Type B pancreatic cell (in vitro differentiated cells): ENCODE results near the gene B3GALT5. TPM values are rescaled to one million over a fixed set of nuclear protein-coding genes. Genes with fewer than 3 reads are reported as not detected.

Experiments
- DNase-seq: peaks from one replicate; pipeline ENCODE4 v3.0.0; 2021; ENCODE audit warnings: mixed read lengths; ENCODE audit not compliant: unreplicated experiment; ENCODE audit errors: extremely low spot score
- H3K27ac Mint-ChIP-seq: 2 replicates; pipeline ENCODE4 v1.8.0; 2021; ENCODE audit warnings: mild to moderate bottlenecking, mixed read lengths
- H3K27me3 Mint-ChIP-seq: 2 replicates; pipeline ENCODE4 v1.8.0; 2021; ENCODE audit warnings: mixed read lengths
- H3K36me3 Mint-ChIP-seq: 2 replicates; pipeline ENCODE4 v1.8.0; 2021; ENCODE audit warnings: mixed read lengths
- H3K4me1 Mint-ChIP-seq: one replicate; pipeline ENCODE4 v1.8.0; 2021; ENCODE audit warnings: mixed read lengths; ENCODE audit not compliant: unreplicated experiment
- H3K4me3 Mint-ChIP-seq: 2 replicates; pipeline ENCODE4 v1.8.0; 2021; ENCODE audit warnings: mild to moderate bottlenecking, mixed read lengths
- H3K9me3 Mint-ChIP-seq: 2 replicates; pipeline ENCODE4 v1.8.0; 2021; ENCODE audit warnings: mixed read lengths
- total RNA-seq: library from RNA; stranded (reverse); gene quantifications from 2 replicates; pipeline ENCODE4 v1.2.1, GENCODE V29; 2021; ENCODE audit warnings: low replicate concordance
- TF ChIP-seq, protein P1 (sequence below): fragments of 200-600 bp; sonication (generic); conservative IDR thresholded peaks from 2 replicates; pipeline ENCODE4 v1.5.0; 2021; ENCODE audit warnings: antibody characterized with exemption, mild to moderate bottlenecking

The B3GALT5 gene
- total RNA-seq, 1 donor from 2014 or later, result 14.2 TPM

DNA sequence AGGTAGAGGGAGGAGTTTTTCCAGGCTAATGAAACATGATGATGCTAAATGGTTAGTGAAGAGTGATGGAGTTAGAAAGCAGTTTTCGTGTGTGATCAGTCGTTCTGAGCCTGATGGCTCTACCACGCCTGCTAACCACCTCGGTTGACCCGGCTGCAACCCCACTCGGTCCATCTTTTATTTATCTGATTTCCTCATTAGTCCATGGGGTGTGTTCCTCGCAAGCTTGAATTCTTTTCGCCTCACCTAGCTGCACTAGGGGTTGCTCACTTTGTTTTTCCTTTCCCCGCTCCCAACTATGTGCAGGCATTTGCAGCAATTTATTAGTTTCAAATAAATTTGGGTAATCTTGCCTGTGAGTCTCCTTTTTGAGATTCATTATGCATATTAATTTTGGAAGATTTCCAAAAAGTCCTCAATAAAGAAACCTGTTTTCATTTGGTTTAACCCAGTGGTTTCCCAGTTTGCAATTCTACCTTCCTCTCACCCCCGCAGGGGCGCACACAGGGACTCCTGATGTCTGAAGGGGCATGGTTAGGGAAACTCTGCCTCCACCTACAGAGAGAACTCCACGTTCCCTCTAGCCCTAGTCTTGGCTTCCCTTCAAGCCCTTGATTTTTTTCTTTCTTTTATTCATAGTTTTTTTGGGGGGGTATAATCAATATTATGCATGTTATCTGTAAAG lies 12.6 kb downstream of the B3GALT5 start:
- peak overlapping the region; percentile 91 for H3K27ac Mint-ChIP-seq
- no peaks in the 10 kb centered on the region for H3K4me1 Mint-ChIP-seq

DNA sequence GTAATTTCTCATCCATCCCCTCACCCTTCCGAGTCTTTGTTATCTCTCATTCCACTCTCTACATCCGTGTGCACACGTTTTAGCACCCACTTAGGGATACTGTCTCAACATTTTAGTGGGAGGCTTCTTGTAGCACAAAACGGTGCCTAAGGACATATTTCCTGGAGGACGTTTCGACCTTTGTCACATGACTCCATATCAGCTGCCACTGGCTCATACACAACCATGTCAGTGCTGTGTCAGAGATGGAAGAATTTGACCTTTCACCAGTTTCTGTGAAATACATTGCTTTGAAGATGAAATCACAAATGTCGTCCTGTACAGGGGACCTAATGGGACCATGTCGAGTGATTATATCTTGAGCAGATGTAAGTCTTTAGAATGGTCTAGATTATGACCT lies 15.6 kb downstream of the B3GALT5 start:
- Mint-ChIP-seq H3K36me3 (peaks cover 17% of the 10 kb centered on the region), H3K9me3 (peaks cover 5% of the 10 kb centered on the region)
- TF ChIP-seq, protein P1, sequence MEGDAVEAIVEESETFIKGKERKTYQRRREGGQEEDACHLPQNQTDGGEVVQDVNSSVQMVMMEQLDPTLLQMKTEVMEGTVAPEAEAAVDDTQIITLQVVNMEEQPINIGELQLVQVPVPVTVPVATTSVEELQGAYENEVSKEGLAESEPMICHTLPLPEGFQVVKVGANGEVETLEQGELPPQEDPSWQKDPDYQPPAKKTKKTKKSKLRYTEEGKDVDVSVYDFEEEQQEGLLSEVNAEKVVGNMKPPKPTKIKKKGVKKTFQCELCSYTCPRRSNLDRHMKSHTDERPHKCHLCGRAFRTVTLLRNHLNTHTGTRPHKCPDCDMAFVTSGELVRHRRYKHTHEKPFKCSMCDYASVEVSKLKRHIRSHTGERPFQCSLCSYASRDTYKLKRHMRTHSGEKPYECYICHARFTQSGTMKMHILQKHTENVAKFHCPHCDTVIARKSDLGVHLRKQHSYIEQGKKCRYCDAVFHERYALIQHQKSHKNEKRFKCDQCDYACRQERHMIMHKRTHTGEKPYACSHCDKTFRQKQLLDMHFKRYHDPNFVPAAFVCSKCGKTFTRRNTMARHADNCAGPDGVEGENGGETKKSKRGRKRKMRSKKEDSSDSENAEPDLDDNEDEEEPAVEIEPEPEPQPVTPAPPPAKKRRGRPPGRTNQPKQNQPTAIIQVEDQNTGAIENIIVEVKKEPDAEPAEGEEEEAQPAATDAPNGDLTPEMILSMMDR, result no peak

More for the DNA sequence above, 12.6 kb downstream of the B3GALT5 start:
- Mint-ChIP-seq H3K9me3 (peaks cover 5% of the 10 kb centered on the region), H3K36me3 (peaks cover 17% of the 10 kb centered on the region), H3K4me3 (peak overlapping the region; percentile 14), H3K27me3 (no peaks in the 10 kb centered on the region)
- no peak for DNase-seq
- TF ChIP-seq, protein P1, result no peak

DNA sequence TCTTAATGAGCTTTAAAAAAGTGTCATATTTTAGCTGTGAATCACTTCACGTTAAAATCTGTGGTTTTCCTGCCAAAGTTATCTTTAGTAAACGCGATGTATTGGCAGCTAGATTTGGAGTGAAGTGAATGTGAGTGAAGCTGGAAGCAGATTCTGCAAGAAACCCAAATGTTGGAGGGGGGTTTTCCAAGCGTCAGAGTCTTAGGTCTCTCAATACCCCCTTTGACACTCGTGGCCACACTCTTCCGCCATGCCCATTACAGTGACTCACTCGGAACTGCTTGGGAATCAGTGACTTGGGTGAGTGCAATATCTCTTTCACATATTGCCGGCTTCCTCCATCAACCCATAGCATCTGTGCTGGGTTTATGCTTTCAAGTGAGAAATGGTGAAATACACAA lies 17.5 kb downstream of the B3GALT5 start:
- TF ChIP-seq, protein P1, result no peak
- Mint-ChIP-seq H3K36me3 (peaks cover 12% of the 10 kb centered on the region), H3K9me3 (no peaks in the 10 kb centered on the region), H3K27me3 (no peaks in the 10 kb centered on the region), H3K4me3 (no peak overlapping the region), H3K27ac (no peak overlapping the region), H3K4me1 (peaks cover 24% of the 10 kb centered on the region)
- no peak for DNase-seq

More for the DNA sequence above, 15.6 kb downstream of the B3GALT5 start:
- H3K27ac Mint-ChIP-seq, result peak overlapping the region; percentile 48
- no peak for DNase-seq
- H3K4me3 Mint-ChIP-seq, result no peak overlapping the region
- no peaks in the 10 kb centered on the region for H3K27me3 Mint-ChIP-seq
- peaks cover 17% of the 10 kb centered on the region for H3K4me1 Mint-ChIP-seq

DNA sequence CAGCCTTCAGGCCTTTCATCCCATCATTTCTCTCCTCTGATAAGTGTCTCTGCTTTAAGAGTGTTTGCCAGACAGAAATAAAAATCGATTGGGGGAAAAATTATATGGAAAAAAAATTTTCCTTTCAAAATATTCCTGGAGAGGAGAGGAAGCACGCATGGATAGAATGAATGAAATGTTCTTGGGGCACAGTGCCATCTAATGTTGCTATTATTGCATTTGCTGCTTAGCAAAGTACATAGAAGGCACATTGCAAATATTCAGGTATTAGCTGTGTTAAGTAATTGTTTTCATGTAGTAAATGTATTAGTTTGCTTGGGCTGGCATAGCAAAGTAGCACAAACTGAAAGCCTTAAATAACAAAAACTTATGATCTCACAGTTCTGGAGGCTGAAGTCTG lies 18.1 kb downstream of the B3GALT5 start:
- H3K4me1 Mint-ChIP-seq, result peaks cover 24% of the 10 kb centered on the region
- TF ChIP-seq, protein P1, result no peak
- H3K27ac Mint-ChIP-seq, result no peak overlapping the region
- no peak overlapping the region for H3K4me3 Mint-ChIP-seq
- no peak for DNase-seq
- no peaks in the 10 kb centered on the region for H3K9me3 Mint-ChIP-seq
- peaks cover 14% of the 10 kb centered on the region for H3K36me3 Mint-ChIP-seq
- no peaks in the 10 kb centered on the region for H3K27me3 Mint-ChIP-seq

DNA sequence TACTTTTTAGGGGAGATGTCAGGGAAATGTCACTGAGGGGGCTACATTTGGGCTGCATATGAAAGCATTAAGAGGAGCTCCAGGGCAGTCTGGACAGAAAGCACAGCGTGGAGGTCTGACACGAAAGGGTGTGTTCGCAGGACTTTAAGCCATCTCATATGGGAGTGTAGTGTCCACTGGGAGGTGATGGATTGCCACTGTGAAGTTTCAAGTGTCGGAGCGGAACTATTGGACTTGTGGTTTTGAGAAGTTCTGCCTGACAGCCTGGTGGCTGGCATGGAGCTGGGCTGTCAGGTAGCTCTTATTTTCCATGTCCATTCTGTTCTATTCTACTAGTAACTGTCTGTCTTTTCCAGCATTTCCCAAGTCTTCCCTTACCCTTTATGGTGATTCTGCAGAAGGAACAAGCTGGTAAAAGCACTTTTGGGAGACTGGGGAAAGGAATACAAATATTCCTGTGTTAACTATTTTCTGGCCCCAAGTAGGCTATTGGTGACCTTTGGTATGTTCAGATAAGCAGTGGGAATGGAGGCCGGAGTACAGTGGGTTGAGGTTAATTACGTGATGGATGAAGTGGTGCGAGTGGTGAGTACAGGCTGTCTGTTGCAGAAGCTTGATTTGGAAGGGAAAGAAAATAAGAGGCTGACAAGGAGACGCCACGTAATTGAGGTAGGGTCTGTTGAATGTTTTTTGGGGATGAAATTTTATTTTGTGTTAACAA lies 19.3 kb downstream of the B3GALT5 start:
- DNase-seq, result no peak
- H3K36me3 Mint-ChIP-seq, result peaks cover 10% of the 10 kb centered on the region
- H3K27me3 Mint-ChIP-seq, result no peaks in the 10 kb centered on the region
- H3K9me3 Mint-ChIP-seq, result no peaks in the 10 kb centered on the region
- H3K27ac Mint-ChIP-seq, result peak overlapping the region; percentile 6
- H3K4me3 Mint-ChIP-seq, result peak overlapping the region; percentile 16
- peaks cover 30% of the 10 kb centered on the region for H3K4me1 Mint-ChIP-seq
- TF ChIP-seq, protein P1, result no peak
